Measurements from ENCODE around the gene BRI3. TPM values are rescaled to one million over a fixed set of nuclear protein-coding genes. Genes with fewer than 3 reads are reported as not detected.

The BRI3 gene
- total and polyA plus RNA-seq, 2 of the 8 experiments (the other 6 are each of a cell fraction or from before 2014, with no cell fraction given) = 77.5 to 93.4 TPM

DNA sequence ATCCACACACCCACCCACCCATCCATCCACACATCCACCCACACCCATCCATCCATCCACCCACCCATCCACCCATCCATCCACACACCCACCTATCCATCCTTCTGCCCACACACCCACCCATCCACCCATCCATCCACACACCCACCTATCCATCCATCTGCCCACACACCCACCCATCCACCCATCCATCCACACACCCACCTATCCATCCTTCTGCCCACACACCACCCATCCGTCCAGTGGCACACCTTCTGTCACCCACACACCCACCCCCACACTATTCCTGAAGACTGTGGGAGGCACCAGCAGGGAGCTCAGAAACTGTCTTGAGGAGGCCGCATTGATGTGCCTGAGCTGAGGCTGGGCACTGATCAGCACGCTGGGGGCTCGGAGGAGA, 38.6 kb upstream of the BRI3 start:
- Histone ChIP-seq H3K4me1 (replicated peaks in 1 of 4; ENCODE audit: control insufficient read depth in 3 of 4, insufficient read depth in 4 of 4, low read length in 3 of 4) (peaks cover 0 to 6% (median 0%) of the 10 kb centered on the region in 4 experiments; a peak in 3 of 7 replicates), H3K14ac (ENCODE audit: insufficient read length) (no peak overlapping the region), H4K91ac (replicated peaks; ENCODE audit: insufficient read length, low read length) (no peak overlapping the region), H2BK20ac (ENCODE audit: low read length) (no peak overlapping the region), H3K79me2 (ENCODE audit: control insufficient read depth in 1 of 2, insufficient read depth in 2 of 2, low read length in 2 of 2) (no peaks in the 10 kb centered on the region), H2BK12ac (ENCODE audit: low read depth, low read length) (no peak overlapping the region), H3K23me2 (ENCODE audit: low read depth, low read length) (peaks cover 8% of the 10 kb centered on the region; the same call in 1 of the 2 replicates), H3K79me1 (ENCODE audit: low read depth, low read length) (no peaks in the 10 kb centered on the region), H3K9me3 (ENCODE audit: insufficient read depth in 2 of 2, low read depth in 1 of 2, low read length in 1 of 2) (no peaks in the 10 kb centered on the region), H2BK5ac (ENCODE audit: low read depth, low read length) (no peak overlapping the region), H4K5ac (ENCODE audit: insufficient read length, low read depth, low read length) (no peak overlapping the region), H2AK5ac (ENCODE audit: low read depth, low read length) (no peak overlapping the region), H3K4me2 (ENCODE audit: insufficient read depth in 1 of 2, low read depth in 2 of 2, low read length in 2 of 2) (no peak overlapping the region), H3K4me3 (ENCODE audit: extremely low read depth in 1 of 4, insufficient read depth in 2 of 4, low read depth in 3 of 4, low read length in 4 of 4) (no peak overlapping the region), H3K27me3 (replicated peaks in 1 of 4; ENCODE audit: control insufficient read depth in 3 of 4, extremely low read depth in 1 of 4, insufficient read depth in 3 of 4, low read length in 3 of 4) (no peaks in the 10 kb centered on the region; a peak in 1 of 7 replicates), H4K8ac (ENCODE audit: extremely low read depth, insufficient read depth, low read length) (no peak overlapping the region), H4K20me1 (replicated peaks in 1 of 2; ENCODE audit: control insufficient read depth in 1 of 2, insufficient read depth in 2 of 2, low read length in 2 of 2) (peaks cover 0 to 3% of the 10 kb centered on the region in 2 experiments), H2BK120ac (replicated peaks; ENCODE audit: low read depth, low read length) (no peak overlapping the region), H2BK15ac (ENCODE audit: low read length) (no peak overlapping the region), H3K23ac (ENCODE audit: insufficient read length) (no peak overlapping the region), H3K9ac (replicated peaks in 1 of 4; ENCODE audit: extremely low read depth in 1 of 4, low read depth in 3 of 4, low read length in 3 of 4) (no peak overlapping the region), H3K4ac (replicated peaks; ENCODE audit: insufficient read length, low read depth, low read length) (no peak overlapping the region), H3K56ac (replicated peaks; ENCODE audit: insufficient read length, low read depth, low read length) (no peak overlapping the region), H3K36me3 (ENCODE audit: control insufficient read depth in 2 of 4, insufficient read depth in 4 of 4, low read length in 3 of 4) (no peaks in the 10 kb centered on the region), H3K18ac (ENCODE audit: extremely low read depth, low read length) (no peak overlapping the region), H3K27ac (ENCODE audit: low read depth, low read length) (no peak overlapping the region), H2AFZ (ENCODE audit: low read length) (no peak overlapping the region)
- DNase-seq (ENCODE audit: low read depth in 1 of 2, low spot score in 2 of 2) = no peak
- CTCF ChIA-PET (ENCODE audit: partially characterized antibody) = interaction anchor here (1.0 kb wide), 1 partner anchor 10 kb away, joined by 4 read pairs; no protein-coding TSS in a partner anchor
- 87% methylated on average over 4 of the region's 4 CpGs; no CpG with 5 or more reads in 1 of the 2 experiments for WGBS, 2 experiments (ENCODE audit: extremely low coverage in 1 of 2, insufficient coverage in 1 of 2, insufficient read length in 1 of 2, insufficient replicate concordance in 2 of 2, low coverage in 1 of 2, low lambda C conversion rate in 2 of 2, missing lambda C conversion rate in 1 of 2)
- POLR2A ChIA-PET (ENCODE audit: partially characterized antibody) = no interaction called here
- TF ChIP-seq SUZ12 (IDR thresholded peaks at IDR 0.05; ENCODE audit: low read length) (no peak), KDM1A (IDR thresholded peaks at IDR 0.05; ENCODE audit: borderline replicate concordance, low read length) (no peak), TAF7 (optimal IDR thresholded peaks at IDR 0.05; ENCODE audit: borderline replicate concordance, low read depth, low read length) (no peak), SP2 (IDR thresholded peaks at IDR 0.05; ENCODE audit: low read length) (no peak), POLR2A (IDR thresholded peaks at IDR 0.05; ENCODE audit: control extremely low read depth in 1 of 2, low read depth in 2 of 2, low read length in 2 of 2) (no peak), GABPA (IDR thresholded peaks at IDR 0.05; ENCODE audit: borderline replicate concordance, insufficient read depth, low read length) (no peak), JUND (IDR thresholded peaks at IDR 0.05; ENCODE audit: low read length) (no peak), GTF2F1 (IDR thresholded peaks at IDR 0.05; ENCODE audit: borderline replicate concordance, low read depth, low read length) (no peak), CEBPB (IDR thresholded peaks at IDR 0.05; ENCODE audit: low read depth, low read length) (no peak), SIRT6 (IDR thresholded peaks at IDR 0.05; ENCODE audit: low read length) (no peak), POU5F1 (IDR thresholded peaks at IDR 0.05; ENCODE audit: low read depth, low read length) (no peak), CHD2 (IDR thresholded peaks at IDR 0.05; ENCODE audit: low read length) (no peak), RBBP5 (IDR thresholded peaks at IDR 0.05; ENCODE audit: borderline replicate concordance, low read depth, low read length) (no peak)
- TF ChIP-seq, protein P1, sequence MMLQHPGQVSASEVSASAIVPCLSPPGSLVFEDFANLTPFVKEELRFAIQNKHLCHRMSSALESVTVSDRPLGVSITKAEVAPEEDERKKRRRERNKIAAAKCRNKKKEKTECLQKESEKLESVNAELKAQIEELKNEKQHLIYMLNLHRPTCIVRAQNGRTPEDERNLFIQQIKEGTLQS (IDR thresholded peaks at IDR 0.05; ENCODE audit: insufficient read depth, low read depth, low read length) = no peak
- no peak for FAIRE-seq
